ENCODE results near the gene KRTAP13-2. TPM values are rescaled to one million over a fixed set of nuclear protein-coding genes. Genes with fewer than 3 reads are reported as not detected.

The KRTAP13-2 gene
- total RNA-seq = not detected

- Mint-ChIP-seq H3K9me3 (ENCODE audit: low read depth) (no peaks in the 10 kb centered on the region), H3K36me3 (no peaks in the 10 kb centered on the region), H3K4me3 (no peak within 1 kb of the TSS), H3K27ac (no peak within 1 kb of the TSS), H3K4me1 (no peaks in the 10 kb centered on the region), H3K27me3 (no peaks in the 10 kb centered on the region)
- ATAC-seq (no peak), DNase-seq (no peak)
- CTCF ChIA-PET = no interaction called here
Observed at GRCh38 chr21:30372139-30372770, at the start of gene KRTAP13-2. Gene KRTAP13-2 (minus strand): TSS chr21:30372271. CDS start chr21:30372213, 58 bp downstream.

GRCh38 chr21:30415993-30416392 is 43.9 kb upstream of the KRTAP13-2 start:
- CTCF ChIA-PET = no interaction called here
- peaks cover 4% of the 10 kb centered on the region for H3K9me3 Mint-ChIP-seq (ENCODE audit: low read depth)
- ATAC-seq (no peak), DNase-seq (no peak)
- H3K36me3 Mint-ChIP-seq = no peaks in the 10 kb centered on the region
- H3K27me3 Mint-ChIP-seq = no peaks in the 10 kb centered on the region
- no peaks in the 10 kb centered on the region for H3K4me1 Mint-ChIP-seq
- no peak overlapping the region for H3K27ac Mint-ChIP-seq
- no peak overlapping the region for H3K4me3 Mint-ChIP-seq

- ATAC-seq (peak; percentile 51), DNase-seq (no peak)
- Mint-ChIP-seq H3K27me3 (no peaks in the 10 kb centered on the region), H3K9me3 (ENCODE audit: low read depth) (peaks cover 2% of the 10 kb centered on the region), H3K4me1 (no peaks in the 10 kb centered on the region), H3K4me3 (no peak overlapping the region), H3K36me3 (no peaks in the 10 kb centered on the region), H3K27ac (no peak overlapping the region)
- CTCF ChIA-PET = interaction anchor here (1.2 kb wide), 1 partner anchor 28 kb away, joined by 3 read pairs; no protein-coding TSS in a partner anchor
Observed at GRCh38 chr21:30408782-30409494, 36.9 kb upstream of the KRTAP13-2 start.

GRCh38 chr21:30395731-30396130 is 23.7 kb upstream of the KRTAP13-2 start, which contains the start of gene KRTAP13-1:
Gene KRTAP13-1 (plus strand): TSS chr21:30396031. CDS start chr21:30396087, 56 bp downstream.
- H3K36me3 Mint-ChIP-seq = no peaks in the 10 kb centered on the region
- H3K9me3 Mint-ChIP-seq (ENCODE audit: low read depth) = no peaks in the 10 kb centered on the region
- H3K27ac Mint-ChIP-seq = no peak within 1 kb of the TSS
- no peaks in the 10 kb centered on the region for H3K27me3 Mint-ChIP-seq
- DNase-seq = no peak
- CTCF ChIA-PET = no interaction called here
- no peaks in the 10 kb centered on the region for H3K4me1 Mint-ChIP-seq
- no peak for ATAC-seq
- H3K4me3 Mint-ChIP-seq = no peak within 1 kb of the TSS

GRCh38 chr21:30391492-30392025 is 19.5 kb upstream of the KRTAP13-2 start:
- no peaks in the 10 kb centered on the region for H3K9me3 Mint-ChIP-seq (ENCODE audit: low read depth)
- H3K4me3 Mint-ChIP-seq = no peak overlapping the region
- no peaks in the 10 kb centered on the region for H3K27me3 Mint-ChIP-seq
- no peak for ATAC-seq
- no peak for DNase-seq
- H3K4me1 Mint-ChIP-seq = no peaks in the 10 kb centered on the region
- H3K27ac Mint-ChIP-seq = no peak overlapping the region
- CTCF ChIA-PET = no interaction called here
- H3K36me3 Mint-ChIP-seq = no peaks in the 10 kb centered on the region

- Mint-ChIP-seq H3K9me3 (ENCODE audit: low read depth) (no peaks in the 10 kb centered on the region), H3K4me1 (no peaks in the 10 kb centered on the region), H3K27me3 (no peaks in the 10 kb centered on the region), H3K4me3 (no peak overlapping the region), H3K27ac (no peak overlapping the region), H3K36me3 (no peaks in the 10 kb centered on the region)
- DNase-seq (no peak), ATAC-seq (no peak)
- CTCF ChIA-PET = no interaction called here
Observed at GRCh38 chr21:30382201-30382600, 10.1 kb upstream of the KRTAP13-2 start.

GRCh38 chr21:30355906-30356305 is 16.2 kb downstream of the KRTAP13-2 start:
- Mint-ChIP-seq H3K4me3 (no peak overlapping the region), H3K9me3 (ENCODE audit: low read depth) (no peaks in the 10 kb centered on the region), H3K36me3 (no peaks in the 10 kb centered on the region), H3K27me3 (no peaks in the 10 kb centered on the region), H3K27ac (no peak overlapping the region), H3K4me1 (no peaks in the 10 kb centered on the region)
- ATAC-seq (no peak), DNase-seq (no peak)
- CTCF ChIA-PET = interaction anchor here (1.5 kb wide), 1 partner anchor 15 kb away, joined by 4 read pairs; no protein-coding TSS in a partner anchor

GRCh38 chr21:30354308-30355005 is 17.6 kb downstream of the KRTAP13-2 start:
- no peaks in the 10 kb centered on the region for H3K9me3 Mint-ChIP-seq (ENCODE audit: low read depth)
- no peak overlapping the region for H3K27ac Mint-ChIP-seq
- no peak overlapping the region for H3K4me3 Mint-ChIP-seq
- H3K36me3 Mint-ChIP-seq = no peaks in the 10 kb centered on the region
- DNase-seq (no peak), ATAC-seq (no peak)
- H3K4me1 Mint-ChIP-seq = no peaks in the 10 kb centered on the region
- H3K27me3 Mint-ChIP-seq = no peaks in the 10 kb centered on the region
- CTCF ChIA-PET = no interaction called here

GRCh38 chr21:30351534-30351933 is 20.5 kb downstream of the KRTAP13-2 start:
- Mint-ChIP-seq H3K4me3 (no peak overlapping the region), H3K4me1 (no peaks in the 10 kb centered on the region), H3K9me3 (ENCODE audit: low read depth) (no peaks in the 10 kb centered on the region), H3K36me3 (no peaks in the 10 kb centered on the region), H3K27me3 (no peaks in the 10 kb centered on the region), H3K27ac (no peak overlapping the region)
- CTCF ChIA-PET = no interaction called here
- ATAC-seq (no peak), DNase-seq (no peak)

- Mint-ChIP-seq H3K27ac (no peak overlapping the region), H3K4me3 (no peak overlapping the region), H3K4me1 (no peaks in the 10 kb centered on the region), H3K9me3 (ENCODE audit: low read depth) (no peaks in the 10 kb centered on the region), H3K27me3 (no peaks in the 10 kb centered on the region), H3K36me3 (no peaks in the 10 kb centered on the region)
- ATAC-seq (no peak), DNase-seq (no peak)
- CTCF ChIA-PET = interaction anchor here (0.9 kb wide), 1 partner anchor 9 kb away, joined by 3 read pairs; no protein-coding TSS in a partner anchor
Observed at GRCh38 chr21:30349572-30349971, 22.5 kb downstream of the KRTAP13-2 start.

- H3K9me3 Mint-ChIP-seq (ENCODE audit: low read depth) = no peaks in the 10 kb centered on the region
- CTCF ChIA-PET = interaction anchor here (0.8 kb wide), 1 partner anchor 14 kb away, joined by 3 read pairs; no protein-coding TSS in a partner anchor
- no peak within 1 kb of the TSS for H3K27ac Mint-ChIP-seq
- no peak for ATAC-seq
- H3K36me3 Mint-ChIP-seq = no peaks in the 10 kb centered on the region
- H3K4me3 Mint-ChIP-seq = no peak within 1 kb of the TSS
- no peaks in the 10 kb centered on the region for H3K27me3 Mint-ChIP-seq
- no peaks in the 10 kb centered on the region for H3K4me1 Mint-ChIP-seq
- DNase-seq = no peak
Observed at GRCh38 chr21:30348506-30348905, 23.6 kb downstream of the KRTAP13-2 start, which contains the start of gene KRTAP23-1. Gene KRTAP23-1 (minus strand): TSS chr21:30348606. CDS start chr21:30348606, 0 bp downstream.

GRCh38 chr21:30345014-30345413 is 27.1 kb downstream of the KRTAP13-2 start:
- no peak for DNase-seq
- CTCF ChIA-PET = no interaction called here
- Mint-ChIP-seq H3K27me3 (no peaks in the 10 kb centered on the region), H3K4me3 (no peak overlapping the region), H3K27ac (no peak overlapping the region), H3K36me3 (no peaks in the 10 kb centered on the region), H3K4me1 (no peaks in the 10 kb centered on the region), H3K9me3 (ENCODE audit: low read depth) (no peaks in the 10 kb centered on the region)
- ATAC-seq = no peak

Data from activated CD8-positive, alpha-beta memory T cell treated with anti-CD3 and anti-CD28 coated beads, Interleukin-2, amount 10 ng/mL, durations not matched to agents 7 days and 5 days (primary cell).